A549 (cell line): ENCODE data around the gene NANOGP8. TPM values are rescaled to one million over a fixed set of nuclear protein-coding genes. Genes with fewer than 3 reads are reported as not detected.

Experiments
- ATAC-seq, 2 experiments: fragments of 200-7000 bp in 1 of 2; fragments of >200 bp in 1 of 2; cut with Nextera tagmentation in 1 of 2; cut with Tn5 transposase in 1 of 2; 3 replicates each; pipeline versions ENCODE4 v1.8.0 to v1.9.1; 2018 to 2020; ENCODE audit warnings: mild to moderate bottlenecking in 1 of 2, moderate library complexity in 1 of 2
- CTCF ChIA-PET: fragments of 300-600 bp; sonication (Branson Sonifier 250); formaldehyde crosslinking; extraction: SDS; loops from one replicate; lab custom pipeline; 2021; ENCODE audit warnings: antibody characterized with exemption, inconsistent platforms; lab: Yijun Ruan, JAX
- POLR2A ChIA-PET: fragments of 350-600 bp; formaldehyde crosslinking; extraction: SDS; loops from one replicate; lab custom pipeline; 2021; ENCODE audit warnings: antibody characterized with exemption, inconsistent platforms; lab: Yijun Ruan, JAX
- DNase-seq, 2 experiments: peaks; one replicate each; pipeline versions ENCODE4 v3.0.0 to v3.0.0-alpha.2; 2011 to 2016; ENCODE audit warnings: low read depth in 1 of 2, low spot score in 1 of 2
- FAIRE-seq: peaks from 2 replicates; lab custom pipeline; 2011; peaks lifted over from hg19 to GRCh38; lab: Jason Lieb, UNC
- H3K27ac ChIP-seq, 2 experiments: fragments of >200 bp; sonication (Bioruptor Twin); formaldehyde crosslinking; 3 replicates each; pipeline ENCODE4 v1.5.1; 2016 to 2017
- H3K4me1 ChIP-seq: fragments of >200 bp; sonication (Bioruptor Twin); formaldehyde crosslinking; 3 replicates; pipeline ENCODE4 v1.6.1; 2016
- H3K4me2 ChIP-seq: fragments of >200 bp; sonication (Bioruptor Twin); formaldehyde crosslinking; 3 replicates; pipeline ENCODE4 v1.6.1; 2016
- H3K4me3 ChIP-seq: fragments of >200 bp; sonication (Bioruptor Twin); formaldehyde crosslinking; 3 replicates; pipeline ENCODE4 v1.5.1; 2016
- H3K9me3 ChIP-seq: fragments of >200 bp; sonication (Bioruptor Twin); formaldehyde crosslinking; 3 replicates; pipeline ENCODE4 v1.6.1; 2016
- CBX2 ChIP-seq: fragments of 200-600 bp; sonication (generic); IDR thresholded peaks from 2 replicates; pipeline ENCODE4 v1.6.1; 2016; ENCODE audit warnings: low read depth, mild to moderate bottlenecking, borderline replicate concordance
- CEBPB ChIP-seq, 2 experiments: fragments of >200 bp in 1 of 2; sonication (Bioruptor Twin) in 1 of 2; formaldehyde crosslinking in 1 of 2; IDR thresholded peaks; 2 replicates each; pipeline ENCODE4 v1.6.1; 2012 to 2016
- CHD2 ChIP-seq: fragments of 150-350 bp; IDR thresholded peaks from 2 replicates; pipeline ENCODE4 v1.6.1; 2014; ENCODE audit warnings: low read length; ENCODE audit not compliant: partially characterized antibody
- CHD4 ChIP-seq: fragments of 200-600 bp; sonication (generic); IDR thresholded peaks from 2 replicates; pipeline ENCODE4 v1.6.1; 2016; ENCODE audit warnings: antibody characterized with exemption, mild to moderate bottlenecking, borderline replicate concordance
- FOSB ChIP-seq: fragments of 250-450 bp; sonication (Bioruptor Pico); IDR thresholded peaks from 2 replicates; pipeline ENCODE4 v1.5.0; 2020; ENCODE audit warnings: mild to moderate bottlenecking, moderate library complexity
- FOSL2 ChIP-seq, 2 experiments: fragments of 450-650 bp in 1 of 2; fragments of >200 bp in 1 of 2; sonication (Bioruptor Twin) in 1 of 2; formaldehyde crosslinking; IDR thresholded peaks; 2 replicates each; pipeline versions ENCODE4 v1.5.0 to v1.6.1; 2016 to 2020; ENCODE audit warnings: mild to moderate bottlenecking in 1 of 2, moderate library complexity in 1 of 2
- MAZ ChIP-seq: fragments of 150-350 bp; IDR thresholded peaks from 2 replicates; pipeline ENCODE4 v1.6.1; 2014; ENCODE audit warnings: antibody characterized with exemption, low read depth, low read length, borderline replicate concordance
- MYC ChIP-seq: IDR thresholded peaks from 2 replicates; pipeline ENCODE4 v1.6.1; 2012; ENCODE audit warnings: mild to moderate bottlenecking, inconsistent platforms, low read length, improper control_type of control experiment, borderline replicate concordance
- NFE2L2 ChIP-seq: fragments of 150-350 bp; conservative IDR thresholded peaks from 2 replicates; pipeline ENCODE4 v1.6.1; 2014; ENCODE audit warnings: low read length
- NR3C1 ChIP-seq: fragments of >200 bp; sonication (Bioruptor Twin); formaldehyde crosslinking; IDR thresholded peaks from 3 replicates; pipeline ENCODE4 v1.6.1; 2017
- PBX3 ChIP-seq: IDR thresholded peaks from 2 replicates; pipeline ENCODE4 v1.6.1; 2012
- POLR2A ChIP-seq: IDR thresholded peaks from 2 replicates; pipeline ENCODE4 v1.6.1; 2012; ENCODE audit warnings: mild to moderate bottlenecking, low read length
- POLR2AphosphoS2 ChIP-seq: conservative IDR thresholded peaks from 2 replicates; pipeline ENCODE4 v1.6.1; 2012; ENCODE audit warnings: low read length, improper control_type of control experiment, inconsistent platforms
- RARB ChIP-seq: fragments of 250-450 bp; sonication (Bioruptor Pico); IDR thresholded peaks from 2 replicates; pipeline ENCODE4 v1.8.0; 2021; ENCODE audit warnings: mild to moderate bottlenecking, moderate library complexity
- SREBF2 ChIP-seq: fragments of 450-650 bp; IDR thresholded peaks from 2 replicates; pipeline ENCODE4 v1.6.1; 2014; ENCODE audit warnings: mild to moderate bottlenecking, moderate library complexity
- USF2 ChIP-seq: fragments of 450-650 bp; IDR thresholded peaks from 2 replicates; pipeline ENCODE4 v1.6.1; 2014; ENCODE audit warnings: antibody characterized with exemption
- ZC3H11A ChIP-seq: fragments of 450-650 bp; IDR thresholded peaks from 2 replicates; pipeline ENCODE4 v1.6.1; 2014; ENCODE audit warnings: antibody characterized with exemption, mild to moderate bottlenecking
- ZSCAN20 ChIP-seq: fragments of 250-450 bp; sonication (Bioruptor Pico); IDR thresholded peaks from 2 replicates; pipeline ENCODE4 v1.8.0; 2022; ENCODE audit warnings: mild to moderate bottlenecking, moderate library complexity
- WGBS: methylation state at CpG from one replicate; pipeline ENCODE4 v1.1.6; 2017; ENCODE audit errors: missing lambda C conversion rate; 5-methylcytosine and 5-hydroxymethylcytosine counted together
- polyA plus RNA-seq, 4 experiments: library from polyadenylated mRNA; depleted of rRNA in 3 of 4; stranded (reverse); fragments of >200 nt; fragmentation: RNase III in 1 of 4; extraction: RNeasy Plus Mini Kit Qiagen cat#74134 plus additional on column Dnase treatment in 1 of 4; gene quantifications; 2 replicates in 3 of 4; 3 replicates in 1 of 4; pipeline ENCODE4 v1.2.3, GENCODE V29; 2011 to 2017
- TF ChIP-seq, protein P1 (sequence below): fragments of >200 bp; sonication (Bioruptor Twin); formaldehyde crosslinking; IDR thresholded peaks from 3 replicates; pipeline ENCODE4 v1.6.1; 2016
- TF ChIP-seq, protein P2 (sequence below): IDR thresholded peaks from 2 replicates; pipeline ENCODE4 v1.6.1; 2012; ENCODE audit warnings: low read depth, borderline replicate concordance
- TF ChIP-seq, protein P3 (sequence below): fragments of 200-600 bp; sonication (generic); IDR thresholded peaks from 2 replicates; pipeline ENCODE4 v1.6.1; 2016; ENCODE audit warnings: antibody characterized with exemption, mild to moderate bottlenecking, moderate library complexity

The NANOGP8 gene
- polyA plus RNA-seq, 2 of the 4 experiments (the other 2 are of a cell fraction), result not detected

DNA sequence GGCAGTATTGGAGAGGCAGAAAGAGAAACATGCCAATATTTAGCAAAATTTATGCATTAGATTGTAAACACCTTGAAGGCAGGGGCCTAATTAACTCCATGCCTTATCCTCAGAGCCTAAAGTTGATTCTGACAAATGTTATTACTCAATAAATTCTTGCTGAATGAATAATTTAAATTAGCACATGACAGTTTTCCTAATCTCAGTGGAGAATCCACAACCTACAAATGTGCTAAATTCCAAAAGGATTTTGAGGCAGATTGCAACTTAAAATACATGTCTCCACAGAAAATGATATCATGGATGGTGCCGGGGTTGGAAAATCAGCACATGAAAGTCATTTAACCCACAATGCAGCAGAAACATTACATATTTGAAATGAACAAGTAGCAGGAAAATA lies 41.1 kb upstream of the NANOGP8 start:
- Histone ChIP-seq H3K4me1 (no peaks in the 10 kb centered on the region), H3K9me3 (no peaks in the 10 kb centered on the region), H3K4me3 (no peak overlapping the region), H3K27ac (no peak overlapping the region), H3K4me2 (no peak overlapping the region)
- ChIA-PET POLR2A (no interaction called here), CTCF (no interaction called here)
- ATAC-seq (no peak), FAIRE-seq (no peak), DNase-seq (no peak)
- WGBS, result 48% methylated on average over 1 of the region's 1 CpG
- no peak for TF ChIP-seq CBX2
- no peak for TF ChIP-seq MYC
- no peak for TF ChIP-seq FOSB (CRISPR knock-in tag)
- TF ChIP-seq POLR2A, result no peak
- TF ChIP-seq PBX3, result no peak

DNA sequence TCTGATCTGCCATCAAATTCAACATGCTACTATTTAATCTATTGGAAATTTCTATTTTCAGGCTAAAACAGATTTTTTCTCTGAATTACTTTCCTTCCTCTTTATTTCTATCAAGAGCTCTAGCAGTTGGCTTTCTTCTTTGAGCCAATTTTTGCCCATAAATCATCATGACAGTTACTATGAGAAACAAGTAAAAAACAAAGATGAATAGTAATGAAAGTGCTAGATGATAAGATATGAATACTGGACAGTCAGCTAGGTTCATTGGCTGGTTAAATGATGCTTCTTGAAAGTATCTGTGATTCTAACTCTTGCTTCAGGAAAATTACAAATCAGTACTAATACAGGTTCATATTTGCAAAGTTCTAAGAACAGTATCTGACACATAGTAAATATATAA lies 38.6 kb upstream of the NANOGP8 start:
- H3K4me2 ChIP-seq, result no peak overlapping the region
- FAIRE-seq (no peak), DNase-seq (no peak), ATAC-seq (no peak)
- H3K4me1 ChIP-seq, result no peaks in the 10 kb centered on the region
- no peak for TF ChIP-seq USF2
- TF ChIP-seq CBX2, result no peak
- no peak for TF ChIP-seq CHD2
- TF ChIP-seq MYC, result no peak
- H3K27ac ChIP-seq, result no peak overlapping the region
- no peak overlapping the region for H3K4me3 ChIP-seq
- POLR2A ChIA-PET, result no interaction called here
- CTCF ChIA-PET, result interaction anchor here (1.1 to 1.4 kb wide), 2 partner anchors 11 to 17 kb away, joined by 3 read pairs; no protein-coding TSS in a partner anchor
- no peaks in the 10 kb centered on the region for H3K9me3 ChIP-seq

GRCh38 chr15:35121611-35122359 lies 36.7 kb upstream of the NANOGP8 start:
- no peak for FAIRE-seq
- CTCF ChIA-PET, result interaction anchor here (0.6 to 1.3 kb wide), 2 partner anchors 15 to 73 kb away, joined by 3 read pairs; no protein-coding TSS in a partner anchor
- no peak for ATAC-seq
- Histone ChIP-seq H3K9me3 (no peaks in the 10 kb centered on the region), H3K27ac (no peak overlapping the region), H3K4me3 (no peak overlapping the region), H3K4me1 (no peaks in the 10 kb centered on the region), H3K4me2 (no peak overlapping the region)
- no peak for DNase-seq
- WGBS, result 77% methylated on average over 41 of the region's 47 CpGs
- TF ChIP-seq, protein P1, sequence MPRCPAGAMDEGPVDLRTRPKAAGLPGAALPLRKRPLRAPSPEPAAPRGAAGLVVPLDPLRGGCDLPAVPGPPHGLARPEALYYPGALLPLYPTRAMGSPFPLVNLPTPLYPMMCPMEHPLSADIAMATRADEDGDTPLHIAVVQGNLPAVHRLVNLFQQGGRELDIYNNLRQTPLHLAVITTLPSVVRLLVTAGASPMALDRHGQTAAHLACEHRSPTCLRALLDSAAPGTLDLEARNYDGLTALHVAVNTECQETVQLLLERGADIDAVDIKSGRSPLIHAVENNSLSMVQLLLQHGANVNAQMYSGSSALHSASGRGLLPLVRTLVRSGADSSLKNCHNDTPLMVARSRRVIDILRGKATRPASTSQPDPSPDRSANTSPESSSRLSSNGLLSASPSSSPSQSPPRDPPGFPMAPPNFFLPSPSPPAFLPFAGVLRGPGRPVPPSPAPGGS, result no peak
- TF ChIP-seq POLR2AphosphoS2 (no peak), NR3C1 (no peak), USF2 (no peak)
- POLR2A ChIA-PET, result no interaction called here

DNA sequence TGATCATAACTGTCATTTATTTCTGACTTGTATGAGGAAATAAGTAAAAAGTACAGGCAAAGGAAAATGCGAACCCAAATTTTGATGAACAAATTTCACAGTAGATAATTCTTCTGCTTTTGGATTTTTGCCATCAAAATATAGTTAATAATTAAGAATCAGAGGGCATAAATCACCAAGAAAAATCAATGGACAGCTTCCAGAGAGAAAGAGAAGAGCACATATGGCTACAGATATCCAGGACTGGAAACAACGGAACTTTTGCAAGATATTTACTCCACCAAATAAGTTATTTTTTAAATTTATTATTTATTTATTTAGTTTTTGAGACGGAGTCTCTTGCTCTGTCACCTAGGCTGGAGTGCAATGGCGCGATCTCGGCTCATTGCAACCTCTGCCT lies 35.1 kb upstream of the NANOGP8 start:
- no peak overlapping the region for H3K4me2 ChIP-seq
- no peaks in the 10 kb centered on the region for H3K9me3 ChIP-seq
- FAIRE-seq (no peak), DNase-seq (no peak), ATAC-seq (no peak)
- ChIA-PET POLR2A (no interaction called here), CTCF (no interaction called here)
- WGBS, result 52% methylated on average over 6 of the region's 6 CpGs
- H3K4me3 ChIP-seq, result no peak overlapping the region
- H3K4me1 ChIP-seq, result no peaks in the 10 kb centered on the region
- H3K27ac ChIP-seq, result no peak overlapping the region
- TF ChIP-seq CHD4 (no peak), CBX2 (no peak), MAZ (no peak), ZSCAN20 (no peak), FOSL2 (IDR thresholded peaks at IDR 0.05) (no peak), FOSL2 (CRISPR knock-in tag; IDR thresholded peaks at IDR 0.05) (no peak), MYC (no peak), ZC3H11A (no peak), RARB (CRISPR knock-in tag) (no peak), CEBPB (IDR thresholded peaks at IDR 0.05) (no peak), SREBF2 (no peak), NFE2L2 (no peak)
- TF ChIP-seq, protein P2, sequence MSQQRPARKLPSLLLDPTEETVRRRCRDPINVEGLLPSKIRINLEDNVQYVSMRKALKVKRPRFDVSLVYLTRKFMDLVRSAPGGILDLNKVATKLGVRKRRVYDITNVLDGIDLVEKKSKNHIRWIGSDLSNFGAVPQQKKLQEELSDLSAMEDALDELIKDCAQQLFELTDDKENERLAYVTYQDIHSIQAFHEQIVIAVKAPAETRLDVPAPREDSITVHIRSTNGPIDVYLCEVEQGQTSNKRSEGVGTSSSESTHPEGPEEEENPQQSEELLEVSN, result no peak
- TF ChIP-seq, protein P3, sequence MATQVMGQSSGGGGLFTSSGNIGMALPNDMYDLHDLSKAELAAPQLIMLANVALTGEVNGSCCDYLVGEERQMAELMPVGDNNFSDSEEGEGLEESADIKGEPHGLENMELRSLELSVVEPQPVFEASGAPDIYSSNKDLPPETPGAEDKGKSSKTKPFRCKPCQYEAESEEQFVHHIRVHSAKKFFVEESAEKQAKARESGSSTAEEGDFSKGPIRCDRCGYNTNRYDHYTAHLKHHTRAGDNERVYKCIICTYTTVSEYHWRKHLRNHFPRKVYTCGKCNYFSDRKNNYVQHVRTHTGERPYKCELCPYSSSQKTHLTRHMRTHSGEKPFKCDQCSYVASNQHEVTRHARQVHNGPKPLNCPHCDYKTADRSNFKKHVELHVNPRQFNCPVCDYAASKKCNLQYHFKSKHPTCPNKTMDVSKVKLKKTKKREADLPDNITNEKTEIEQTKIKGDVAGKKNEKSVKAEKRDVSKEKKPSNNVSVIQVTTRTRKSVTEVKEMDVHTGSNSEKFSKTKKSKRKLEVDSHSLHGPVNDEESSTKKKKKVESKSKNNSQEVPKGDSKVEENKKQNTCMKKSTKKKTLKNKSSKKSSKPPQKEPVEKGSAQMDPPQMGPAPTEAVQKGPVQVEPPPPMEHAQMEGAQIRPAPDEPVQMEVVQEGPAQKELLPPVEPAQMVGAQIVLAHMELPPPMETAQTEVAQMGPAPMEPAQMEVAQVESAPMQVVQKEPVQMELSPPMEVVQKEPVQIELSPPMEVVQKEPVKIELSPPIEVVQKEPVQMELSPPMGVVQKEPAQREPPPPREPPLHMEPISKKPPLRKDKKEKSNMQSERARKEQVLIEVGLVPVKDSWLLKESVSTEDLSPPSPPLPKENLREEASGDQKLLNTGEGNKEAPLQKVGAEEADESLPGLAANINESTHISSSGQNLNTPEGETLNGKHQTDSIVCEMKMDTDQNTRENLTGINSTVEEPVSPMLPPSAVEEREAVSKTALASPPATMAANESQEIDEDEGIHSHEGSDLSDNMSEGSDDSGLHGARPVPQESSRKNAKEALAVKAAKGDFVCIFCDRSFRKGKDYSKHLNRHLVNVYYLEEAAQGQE, result no peak
